HEK293 (cell line): Measurements from ENCODE around the gene MYT1.
A peak's percentile ranks its signal among the peaks of the same experiment; 100 is the strongest.

Source experiments
- CTCF ChIA-PET: fragments of 350-600 bp; formaldehyde crosslinking; extraction: SDS; loops from one replicate; lab custom pipeline; 2021; ENCODE audit warnings: antibody characterized with exemption; lab: Yijun Ruan, JAX
- POLR2A ChIA-PET: fragments of 300-600 bp; formaldehyde crosslinking; extraction: SDS; loops from one replicate; lab custom pipeline; 2020; ENCODE audit warnings: antibody characterized with exemption, inconsistent platforms; lab: Yijun Ruan, JAX
- H3K27ac ChIP-seq: fragments of 200-500 bp; sonication (Bioruptor generic); 2 replicates; pipeline ENCODE4 v1.5.1; 2014; ENCODE audit warnings: low read depth, low read length, control low read depth, inconsistent platforms; ENCODE audit errors: extremely low read depth
- H3K36me3 ChIP-seq, 2 experiments: fragments of 200-500 bp in 1 of 2; sonication (Bioruptor generic) in 1 of 2; 1 replicate in 1 of 2; 2 replicates in 1 of 2; pipeline ENCODE4 v1.5.1; 2014 to 2017; ENCODE audit warnings: inconsistent platforms in 2 of 2, low read length in 2 of 2; ENCODE audit not compliant: control insufficient read depth in 2 of 2, insufficient read depth in 1 of 2
- H3K4me1 ChIP-seq: fragments of 200-500 bp; sonication (Bioruptor generic); 2 replicates; pipeline ENCODE4 v1.5.1; 2014; ENCODE audit warnings: mild to moderate bottlenecking, low read length, inconsistent platforms; ENCODE audit not compliant: control insufficient read depth, insufficient read depth
- H3K4me3 ChIP-seq: 2 replicates; pipeline ENCODE4 v1.5.1; 2011; ENCODE audit warnings: low read depth, mild to moderate bottlenecking, control low read depth, low read length, moderate library complexity
- H3K9me3 ChIP-seq: fragments of 200-500 bp; sonication (Bioruptor generic); 2 replicates; pipeline ENCODE4 v1.5.1; 2014; ENCODE audit warnings: low read depth, low read length, inconsistent platforms; ENCODE audit not compliant: control insufficient read depth, insufficient read depth
- BCL6B ChIP-seq: fragments of 450-650 bp; formaldehyde crosslinking; IDR thresholded peaks from 2 replicates; pipeline ENCODE4 v1.5.1; 2017; ENCODE audit warnings: missing biosample characterization, missing genetic modification characterization
- GFI1B ChIP-seq: fragments of 450-650 bp; formaldehyde crosslinking; IDR thresholded peaks from 2 replicates; pipeline ENCODE4 v1.5.1; 2016; ENCODE audit warnings: missing biosample characterization, missing genetic modification characterization
- GLIS1 ChIP-seq: fragments of 450-650 bp; formaldehyde crosslinking; IDR thresholded peaks from 2 replicates; pipeline ENCODE4 v1.5.1; 2016; ENCODE audit warnings: missing biosample characterization, missing genetic modification characterization
- PRDM1 ChIP-seq: fragments of 450-650 bp; formaldehyde crosslinking; IDR thresholded peaks from 2 replicates; pipeline ENCODE4; 2016; ENCODE audit warnings: missing biosample characterization, missing genetic modification characterization
- REPIN1 ChIP-seq: fragments of 450-650 bp; formaldehyde crosslinking; IDR thresholded peaks from 2 replicates; pipeline ENCODE4 v1.5.1; 2017; ENCODE audit warnings: missing biosample characterization, missing genetic modification characterization, low read depth
- TSHZ1 ChIP-seq: fragments of 450-650 bp; formaldehyde crosslinking; IDR thresholded peaks from 2 replicates; pipeline ENCODE4 v1.5.1; 2016; ENCODE audit warnings: missing biosample characterization, missing genetic modification characterization, borderline replicate concordance
- ZNF23 ChIP-seq: fragments of 450-650 bp; formaldehyde crosslinking; IDR thresholded peaks from 2 replicates; pipeline ENCODE4 v1.5.1; 2016; ENCODE audit warnings: missing biosample characterization, missing genetic modification characterization, borderline replicate concordance
- ZNF24 ChIP-seq: fragments of 450-650 bp; formaldehyde crosslinking; IDR thresholded peaks from 2 replicates; pipeline ENCODE4 v1.5.1; 2016; ENCODE audit warnings: missing biosample characterization, missing genetic modification characterization
- ZNF248 ChIP-seq: fragments of 450-650 bp; formaldehyde crosslinking; IDR thresholded peaks from 2 replicates; pipeline ENCODE4 v1.5.1; 2017; ENCODE audit warnings: missing biosample characterization, missing genetic modification characterization
- ZNF362 ChIP-seq: fragments of 450-650 bp; formaldehyde crosslinking; IDR thresholded peaks from 2 replicates; pipeline ENCODE4 v1.5.1; 2016; ENCODE audit warnings: missing biosample characterization, missing genetic modification characterization
- ZNF366 ChIP-seq: fragments of 450-650 bp; formaldehyde crosslinking; conservative IDR thresholded peaks from 2 replicates; pipeline ENCODE4 v1.5.1; 2016; ENCODE audit warnings: missing biosample characterization, missing genetic modification characterization
- ZNF433 ChIP-seq: fragments of 450-650 bp; formaldehyde crosslinking; IDR thresholded peaks from 2 replicates; pipeline ENCODE4 v1.5.1; 2016; ENCODE audit warnings: missing biosample characterization, missing genetic modification characterization, low read depth
- ZNF549 ChIP-seq: fragments of 450-650 bp; IDR thresholded peaks from 2 replicates; pipeline ENCODE4 v1.5.1; 2018; ENCODE audit warnings: missing biosample characterization, missing genetic modification characterization, mild to moderate bottlenecking, inconsistent platforms, moderate library complexity
- ZNF639 ChIP-seq: fragments of 450-650 bp; formaldehyde crosslinking; IDR thresholded peaks from 2 replicates; pipeline ENCODE4 v1.5.1; 2016; ENCODE audit warnings: missing biosample characterization, missing genetic modification characterization
- ZNF768 ChIP-seq: fragments of 450-650 bp; formaldehyde crosslinking; IDR thresholded peaks from 2 replicates; pipeline ENCODE4 v1.5.1; 2018; ENCODE audit warnings: missing biosample characterization, mild to moderate bottlenecking, missing genetic modification characterization
- ZNF792 ChIP-seq: fragments of 450-650 bp; formaldehyde crosslinking; IDR thresholded peaks from 2 replicates; pipeline ENCODE4 v1.5.1; 2016; ENCODE audit warnings: missing biosample characterization, missing genetic modification characterization

MYT1 gene

GRCh38 chr20:64211874-64212658, 47.8 kb downstream of the MYT1 start:
- H3K9me3 ChIP-seq: no peaks in the 10 kb centered on the region
- no peak overlapping the region for H3K27ac ChIP-seq
- no peaks in the 10 kb centered on the region for H3K36me3 ChIP-seq
- CTCF ChIA-PET: interaction anchor here (0.6 to 1.1 kb wide), 2 partner anchors 12 to 133 kb away, joined by 3 to 4 read pairs; partner anchors contain the start of gene RGS19
- H3K4me1 ChIP-seq: no peaks in the 10 kb centered on the region
- no peak for TF ChIP-seq ZNF248 (tag by site-specific recombination)
- peak; percentile 18; the same call in 1 of the 2 replicates for TF ChIP-seq GLIS1 (tag by site-specific recombination)
- TF ChIP-seq ZNF792 (tag by site-specific recombination): no peak
- no peak overlapping the region for H3K4me3 ChIP-seq
- POLR2A ChIA-PET: no interaction called here

GRCh38 chr20:64212755-64213154, 48.5 kb downstream of the MYT1 start:
- CTCF ChIA-PET: interaction anchor here (1.1 kb wide), 1 partner anchor 11 kb away, joined by 4 read pairs; no protein-coding TSS in a partner anchor
- H3K27ac ChIP-seq: no peak overlapping the region
- no peaks in the 10 kb centered on the region for H3K36me3 ChIP-seq
- no peaks in the 10 kb centered on the region for H3K4me1 ChIP-seq
- TF ChIP-seq ZNF24 (tag by site-specific recombination) (no peak), ZNF366 (tag by site-specific recombination) (no peak), ZNF433 (tag by site-specific recombination) (no peak), TSHZ1 (tag by site-specific recombination) (no peak), REPIN1 (no peak), PRDM1 (tag by site-specific recombination) (no peak), ZNF362 (tag by site-specific recombination) (no peak)
- TF ChIP-seq, all 188 proteins: peak for 0
- Histone ChIP-seq H3K9me3 (no peaks in the 10 kb centered on the region), H3K4me3 (no peak overlapping the region)
- POLR2A ChIA-PET: no interaction called here

- Histone ChIP-seq H3K36me3 (no peaks in the 10 kb centered on the region), H3K4me1 (no peaks in the 10 kb centered on the region), H3K27ac (no peak overlapping the region), H3K9me3 (no peaks in the 10 kb centered on the region), H3K4me3 (no peak overlapping the region)
- ChIA-PET CTCF (interaction anchor here (0.6 kb wide), 1 partner anchor 72 kb away, joined by 3 read pairs; no protein-coding TSS in a partner anchor), POLR2A (no interaction called here)
- TF ChIP-seq ZNF639 (tag by site-specific recombination) (no peak), ZNF768 (tag by site-specific recombination) (no peak), GFI1B (tag by site-specific recombination) (no peak), ZNF549 (tag by site-specific recombination) (no peak), ZNF23 (tag by site-specific recombination) (no peak), BCL6B (tag by site-specific recombination) (no peak)
Observed at GRCh38 chr20:64214113-64214512, 49.9 kb downstream of the MYT1 start.
